IMR-90 (cell line): ENCODE data around the gene SCN11A. TPM values are rescaled to one million over a fixed set of nuclear protein-coding genes. Genes with fewer than 3 reads are reported as not detected.

ENCODE experiments used
- ATAC-seq: fragments of 200-7000 bp; cut with Tn5 transposase; 2 replicates; pipeline ENCODE4 v1.9.1; 2020; ENCODE audit warnings: low read depth, mild to moderate bottlenecking, moderate library complexity
- BruUV-seq: library from RNA; stranded (reverse); fragments of 400-500 nt; replicated peaks from 2 replicates; lab custom pipeline; 2021; lab: Mats Ljungman, UMichigan
- CTCF ChIA-PET: fragments of 300-600 bp; formaldehyde crosslinking; extraction: SDS; loops from one replicate; lab custom pipeline; 2021; ENCODE audit warnings: antibody characterized with exemption; lab: Yijun Ruan, JAX
- POLR2A ChIA-PET: fragments of 300-600 bp; sonication (Branson Sonifier 250); formaldehyde crosslinking; loops from one replicate; lab custom pipeline; 2022; ENCODE audit warnings: antibody characterized with exemption; ENCODE audit not compliant: unreplicated experiment; lab: Charles Lee
- DNase-seq: peaks from one replicate; pipeline ENCODE4 v3.0.0; 2013
- H2AFZ ChIP-seq: replicated peaks from 2 replicates; pipeline ENCODE3; 2013; ENCODE audit warnings: low read length, mild to moderate bottlenecking; ENCODE audit not compliant: poor library complexity
- H2AK5ac ChIP-seq: 2 replicates; pipeline ENCODE4 v1.6.1; 2013; ENCODE audit warnings: low read depth, low read length, inconsistent platforms
- H2AK9ac ChIP-seq: replicated peaks from 2 replicates; pipeline ENCODE3; 2013; ENCODE audit warnings: mild to moderate bottlenecking, low read depth, low read length, moderate library complexity; ENCODE audit not compliant: poor library complexity
- H2BK120ac ChIP-seq: 2 replicates; pipeline ENCODE4 v1.6.1; 2013; ENCODE audit warnings: low read depth, low read length, inconsistent platforms
- H2BK15ac ChIP-seq: 3 replicates; pipeline ENCODE4 v1.6.1; 2013; ENCODE audit warnings: low read depth, low read length, inconsistent platforms
- H2BK20ac ChIP-seq: 2 replicates; pipeline ENCODE4 v1.6.1; 2013; ENCODE audit warnings: low read depth, mild to moderate bottlenecking, inconsistent platforms, low read length, moderate library complexity
- H2BK5ac ChIP-seq: 2 replicates; pipeline ENCODE4 v1.6.1; 2013; ENCODE audit warnings: mild to moderate bottlenecking, low read depth, low read length, inconsistent platforms; ENCODE audit not compliant: poor library complexity, severe bottlenecking
- H3K14ac ChIP-seq: replicated peaks from 2 replicates; pipeline ENCODE4 v1.6.1; 2013; ENCODE audit warnings: low read depth, low read length, inconsistent platforms
- H3K18ac ChIP-seq: 2 replicates; pipeline ENCODE4 v1.6.1; 2013; ENCODE audit warnings: low read depth, low read length, control low read depth
- H3K23ac ChIP-seq: 2 replicates; pipeline ENCODE4 v1.6.1; 2013; ENCODE audit warnings: low read depth, low read length, inconsistent platforms
- H3K27ac ChIP-seq: 2 replicates; pipeline ENCODE4 v1.5.1; 2013; ENCODE audit warnings: mild to moderate bottlenecking, control low read depth, low read length; ENCODE audit not compliant: insufficient read depth
- H3K27me3 ChIP-seq: 2 replicates; pipeline ENCODE4 v1.6.1; 2013; ENCODE audit warnings: low read length; ENCODE audit not compliant: control insufficient read depth, insufficient read depth
- H3K36me3 ChIP-seq: 2 replicates; pipeline ENCODE4 v1.6.1; 2013; ENCODE audit warnings: low read length, mixed read lengths; ENCODE audit not compliant: control insufficient read depth, insufficient read depth
- H3K4ac ChIP-seq: 2 replicates; pipeline ENCODE4 v1.6.1; 2013; ENCODE audit warnings: low read depth, low read length, inconsistent platforms
- H3K4me1 ChIP-seq: 2 replicates; pipeline ENCODE4 v1.6.1; 2013; ENCODE audit warnings: low read length, mixed read lengths; ENCODE audit not compliant: control insufficient read depth, insufficient read depth
- H3K4me2 ChIP-seq: 2 replicates; pipeline ENCODE4 v1.6.1; 2013; ENCODE audit warnings: low read depth, mild to moderate bottlenecking, control low read depth, low read length, moderate library complexity
- H3K4me3 ChIP-seq: 2 replicates; pipeline ENCODE4 v1.5.1; 2013; ENCODE audit warnings: low read depth, mild to moderate bottlenecking, control low read depth, low read length, moderate library complexity; ENCODE audit not compliant: insufficient read depth
- H3K56ac ChIP-seq: 2 replicates; pipeline ENCODE4 v1.6.1; 2013; ENCODE audit warnings: low read length, inconsistent platforms; ENCODE audit not compliant: insufficient read depth; ENCODE audit errors: extremely low read depth
- H3K79me1 ChIP-seq, 2 experiments: 2 replicates each; pipeline ENCODE4 v1.6.1; 2013; ENCODE audit warnings: low read length in 2 of 2, inconsistent platforms in 1 of 2, low read depth in 1 of 2
- H3K9ac ChIP-seq: 2 replicates; pipeline ENCODE4 v1.6.1; 2013; ENCODE audit warnings: low read depth, low read length, control low read depth
- H3K9me1 ChIP-seq: 2 replicates; pipeline ENCODE4 v1.6.1; 2013; ENCODE audit warnings: low read length, inconsistent platforms; ENCODE audit not compliant: insufficient read depth
- H3K9me3 ChIP-seq: 2 replicates; pipeline ENCODE4 v1.6.1; 2013; ENCODE audit warnings: low read length; ENCODE audit not compliant: control insufficient read depth, insufficient read depth
- H4K20me1 ChIP-seq: 2 replicates; pipeline ENCODE4 v1.6.1; 2013; ENCODE audit warnings: low read length, inconsistent platforms; ENCODE audit not compliant: insufficient read depth
- H4K5ac ChIP-seq: 2 replicates; pipeline ENCODE4 v1.6.1; 2013; ENCODE audit warnings: mild to moderate bottlenecking, low read depth, low read length, control low read depth
- H4K8ac ChIP-seq, 2 experiments: 2 replicates each; pipeline ENCODE4 v1.6.1; 2013; ENCODE audit warnings: low read depth in 2 of 2, low read length in 2 of 2, control low read depth in 1 of 2, inconsistent platforms in 1 of 2
- H4K91ac ChIP-seq: 2 replicates; pipeline ENCODE4 v1.6.1; 2013; ENCODE audit warnings: low read depth, low read length, inconsistent platforms; ENCODE audit not compliant: insufficient read depth
- POLR2A ChIP-seq: IDR thresholded peaks from 2 replicates; pipeline ENCODE4 v1.6.1; 2012; ENCODE audit warnings: mild to moderate bottlenecking, low read depth, low read length
- RAD21 ChIP-seq: IDR thresholded peaks from 2 replicates; pipeline ENCODE4 v1.6.1; 2012; ENCODE audit warnings: low read length, improper control_type of control experiment
- SMC3 ChIP-seq: fragments of 150-350 bp; IDR thresholded peaks from 2 replicates; pipeline ENCODE4 v1.6.1; 2016; ENCODE audit warnings: low read depth, mild to moderate bottlenecking, antibody characterized with exemption, low read length, moderate library complexity
- WGBS, 2 experiments: methylation state at CpG; one replicate each; pipeline versions ENCODE4 v1.1.5 to v1.1.7; 2013; ENCODE audit warnings: missing lambda C conversion rate in 2 of 2; ENCODE audit not compliant: insufficient read length in 1 of 2; ENCODE audit errors: extremely low coverage in 2 of 2; 5-methylcytosine and 5-hydroxymethylcytosine counted together
- dilution Hi-C: fragments of 300-500 bp; cut with HindIII; formaldehyde crosslinking; loops from one replicate; pipeline ENCODE4 v1.14.3; 2018; ENCODE audit warnings: low sequenced_read_pairs; ENCODE audit not compliant: unreplicated experiment
- in situ Hi-C: fragments of 300-500 bp; cut with MboI; formaldehyde crosslinking; loops from 3 replicates; pipeline ENCODE4 v1.14.3; 2019; ENCODE audit warnings: low sequenced_read_pairs, inconsistent platforms, mixed read lengths
- intact Hi-C: fragments of 100-400 bp; cut with micrococcal nuclease; formaldehyde crosslinking; loops from 2 replicates; pipeline ENCODE4 v1.10.0; 2022
- polyA plus RNA-seq, 3 experiments: library from polyadenylated mRNA; depleted of rRNA; stranded (reverse); fragments of >200 nt; gene quantifications; 2 replicates each; pipeline ENCODE4 v1.2.3, GENCODE V29; 2012; ENCODE audit warnings: low replicate concordance in 1 of 3
- total RNA-seq: library from RNA; depleted of rRNA; stranded (reverse); fragments of >200 nt; gene quantifications from 2 replicates; pipeline ENCODE4 v1.2.3, GENCODE V29; 2012
- TF ChIP-seq, protein P1 (sequence below): fragments of 150-350 bp; IDR thresholded peaks from 2 replicates; pipeline ENCODE4 v1.6.1; 2017; ENCODE audit warnings: mild to moderate bottlenecking, antibody characterized with exemption, low read length, low read depth
- TF ChIP-seq, protein P2 (sequence below): conservative IDR thresholded peaks from 2 replicates; pipeline ENCODE4 v1.5.1; 2012; ENCODE audit warnings: mild to moderate bottlenecking, low read depth, low read length, improper control_type of control experiment

The SCN11A gene
- total and polyA plus RNA-seq, 2 of the 4 experiments (the other 2 are of a cell fraction): under 0.01 to 0.02 TPM

DNA sequence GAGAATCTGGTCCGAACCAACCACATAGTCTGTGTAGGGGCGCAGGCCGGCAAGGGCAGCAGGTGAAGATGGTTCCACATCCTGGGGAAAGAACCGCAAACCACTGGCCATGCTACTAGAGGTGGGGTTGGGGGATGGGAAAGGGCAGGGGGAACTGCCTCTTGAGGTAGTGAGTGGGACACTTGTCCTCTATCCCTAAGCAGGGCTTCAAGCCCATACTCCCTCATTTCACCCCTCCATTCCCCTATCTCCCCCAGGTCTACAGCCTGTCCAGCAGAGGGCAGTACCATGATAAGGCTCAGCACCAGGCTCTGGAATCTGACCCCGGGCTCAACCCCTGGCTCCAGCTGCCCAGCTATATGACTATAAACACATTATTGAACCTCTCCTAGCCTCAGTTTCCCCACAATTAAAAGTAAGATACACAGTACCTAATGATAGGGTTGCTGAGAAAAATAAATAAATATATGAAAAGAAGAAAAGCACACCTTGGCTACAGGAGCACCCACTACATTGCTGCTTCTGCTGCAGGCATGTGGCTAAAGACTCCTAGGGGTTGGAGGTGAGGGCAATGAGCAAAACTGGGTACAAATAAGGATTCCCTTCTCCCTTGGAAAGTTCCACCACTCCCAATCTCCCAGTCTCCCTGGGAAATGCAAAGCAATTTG, 49.4 kb upstream of the SCN11A start:
- H2BK15ac ChIP-seq: no peak overlapping the region
- no peak overlapping the region for H3K4me2 ChIP-seq
- no CpG with 5 or more reads among the region's 5 CpGs for whole genome bisulfite sequencing, 2 experiments
- H2AFZ ChIP-seq: no peak overlapping the region
- H3K27me3 ChIP-seq: no peaks in the 10 kb centered on the region
- no peak overlapping the region for H3K14ac ChIP-seq
- no peak overlapping the region for H3K27ac ChIP-seq
- BruUV-seq: no TSS peak
- H4K8ac ChIP-seq: no peak overlapping the region
- H2AK5ac ChIP-seq: no peak overlapping the region
- no peak overlapping the region for H2BK5ac ChIP-seq
- no peak overlapping the region for H4K5ac ChIP-seq
- no peak overlapping the region for H2BK20ac ChIP-seq
- peaks cover 17 to 61% of the 10 kb centered on the region in 2 experiments for H3K79me1 ChIP-seq
- no peak overlapping the region for H3K23ac ChIP-seq
- ATAC-seq (peak; percentile 72), DNase-seq (peak; percentile 26)
- ChIA-PET CTCF (interaction anchor here (0.6 kb wide), 1 partner anchor 315 kb away, joined by 6 read pairs; no protein-coding TSS in a partner anchor), POLR2A (no interaction called here)
- peaks cover 62% of the 10 kb centered on the region for H4K20me1 ChIP-seq
- H3K4me3 ChIP-seq: no peak overlapping the region
- H3K9me1 ChIP-seq: peaks cover 8% of the 10 kb centered on the region
- dilution Hi-C loops: no loop called here
- H4K91ac ChIP-seq: no peak overlapping the region
- H2BK120ac ChIP-seq: no peak overlapping the region
- H3K4me1 ChIP-seq: peaks cover 4% of the 10 kb centered on the region; the same call in 1 of the 2 replicates
- no peak overlapping the region for H3K56ac ChIP-seq
- no peak overlapping the region for H3K4ac ChIP-seq
- no peak overlapping the region for H3K9ac ChIP-seq
- H3K18ac ChIP-seq: no peak overlapping the region
- intact Hi-C loops: loop anchor here (1.0 kb wide), 1 partner anchor 187 kb away; no protein-coding TSS in a partner anchor
- in situ Hi-C loops: no loop called here
- H3K9me3 ChIP-seq: no peaks in the 10 kb centered on the region
- TF ChIP-seq, protein P1, sequence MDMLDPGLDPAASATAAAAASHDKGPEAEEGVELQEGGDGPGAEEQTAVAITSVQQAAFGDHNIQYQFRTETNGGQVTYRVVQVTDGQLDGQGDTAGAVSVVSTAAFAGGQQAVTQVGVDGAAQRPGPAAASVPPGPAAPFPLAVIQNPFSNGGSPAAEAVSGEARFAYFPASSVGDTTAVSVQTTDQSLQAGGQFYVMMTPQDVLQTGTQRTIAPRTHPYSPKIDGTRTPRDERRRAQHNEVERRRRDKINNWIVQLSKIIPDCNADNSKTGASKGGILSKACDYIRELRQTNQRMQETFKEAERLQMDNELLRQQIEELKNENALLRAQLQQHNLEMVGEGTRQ: no peak
- TF ChIP-seq, protein P2, sequence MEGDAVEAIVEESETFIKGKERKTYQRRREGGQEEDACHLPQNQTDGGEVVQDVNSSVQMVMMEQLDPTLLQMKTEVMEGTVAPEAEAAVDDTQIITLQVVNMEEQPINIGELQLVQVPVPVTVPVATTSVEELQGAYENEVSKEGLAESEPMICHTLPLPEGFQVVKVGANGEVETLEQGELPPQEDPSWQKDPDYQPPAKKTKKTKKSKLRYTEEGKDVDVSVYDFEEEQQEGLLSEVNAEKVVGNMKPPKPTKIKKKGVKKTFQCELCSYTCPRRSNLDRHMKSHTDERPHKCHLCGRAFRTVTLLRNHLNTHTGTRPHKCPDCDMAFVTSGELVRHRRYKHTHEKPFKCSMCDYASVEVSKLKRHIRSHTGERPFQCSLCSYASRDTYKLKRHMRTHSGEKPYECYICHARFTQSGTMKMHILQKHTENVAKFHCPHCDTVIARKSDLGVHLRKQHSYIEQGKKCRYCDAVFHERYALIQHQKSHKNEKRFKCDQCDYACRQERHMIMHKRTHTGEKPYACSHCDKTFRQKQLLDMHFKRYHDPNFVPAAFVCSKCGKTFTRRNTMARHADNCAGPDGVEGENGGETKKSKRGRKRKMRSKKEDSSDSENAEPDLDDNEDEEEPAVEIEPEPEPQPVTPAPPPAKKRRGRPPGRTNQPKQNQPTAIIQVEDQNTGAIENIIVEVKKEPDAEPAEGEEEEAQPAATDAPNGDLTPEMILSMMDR: peak; percentile 62
- TF ChIP-seq SMC3: peak; percentile 61
- TF ChIP-seq RAD21: peak; percentile 58
- no peak for TF ChIP-seq POLR2A
- no peak overlapping the region for H2AK9ac ChIP-seq
- peaks cover 40% of the 10 kb centered on the region for H3K36me3 ChIP-seq
